MCF 10A (cell line): ENCODE measurements around the gene SCGB2B2. TPM values are rescaled to one million over a fixed set of nuclear protein-coding genes. Genes with fewer than 3 reads are reported as not detected.

Source experiments
- Bru-seq: library from RNA; stranded (reverse); fragments of 400-500 nt; gene quantifications from one replicate; lab custom pipeline; 2021; lab: Mats Ljungman, UMichigan
- BruChase-seq, 2 experiments: library from RNA; stranded (reverse); fragments of 400-500 nt; gene quantifications; one replicate each; lab custom pipeline; 2021; lab: Mats Ljungman, UMichigan
- BruUV-seq: library from RNA; stranded (reverse); fragments of 400-500 nt; replicated peaks from 2 replicates; lab custom pipeline; 2021; lab: Mats Ljungman, UMichigan
- CTCF ChIA-PET: fragments of 300-600 bp; sonication (Branson Sonifier 250); formaldehyde crosslinking; extraction: SDS; loops from one replicate; lab custom pipeline; 2021; ENCODE audit warnings: antibody characterized with exemption, inconsistent platforms; lab: Yijun Ruan, JAX
- POLR2A ChIA-PET: fragments of 300-600, 350-650 bp; sonication (Branson Sonifier 250); formaldehyde crosslinking; extraction: SDS; loops from one replicate; lab custom pipeline; 2020; ENCODE audit warnings: antibody characterized with exemption, inconsistent platforms; lab: Yijun Ruan, JAX
- DNase-seq: peaks from one replicate; pipeline ENCODE4 v3.0.0-alpha.2; 2018; ENCODE audit not compliant: unreplicated experiment
- H3K27ac Mint-ChIP-seq: one replicate; pipeline ENCODE4 v1.8.0; 2022; ENCODE audit warnings: mild to moderate bottlenecking, low read depth, mixed read lengths; ENCODE audit not compliant: unreplicated experiment
- H3K27me3 Mint-ChIP-seq: one replicate; pipeline ENCODE4 v1.8.0; 2022; ENCODE audit warnings: mixed read lengths; ENCODE audit not compliant: insufficient read depth, unreplicated experiment
- H3K36me3 Mint-ChIP-seq: one replicate; pipeline ENCODE4 v1.8.0; 2022; ENCODE audit warnings: mild to moderate bottlenecking, moderate library complexity, mixed read lengths; ENCODE audit not compliant: insufficient read depth, unreplicated experiment
- H3K4me1 Mint-ChIP-seq: one replicate; pipeline ENCODE4 v1.8.0; 2022; ENCODE audit warnings: mixed read lengths; ENCODE audit not compliant: insufficient read depth, unreplicated experiment
- H3K4me3 Mint-ChIP-seq: one replicate; pipeline ENCODE4 v1.8.0; 2022; ENCODE audit warnings: mild to moderate bottlenecking, moderate library complexity, mixed read lengths; ENCODE audit not compliant: unreplicated experiment
- H3K9me3 Mint-ChIP-seq: one replicate; pipeline ENCODE4 v1.8.0; 2022; ENCODE audit warnings: mixed read lengths; ENCODE audit not compliant: unreplicated experiment
- intact Hi-C: fragments of 100-400 bp; cut with micrococcal nuclease; formaldehyde crosslinking; loops from 2 replicates; pipeline ENCODE4 v1.14.1; 2022
- long read RNA-seq: library from polyadenylated mRNA; stranded (forward); transcript quantifications from one replicate; pipeline ENCODE4 v2.0.0, GENCODE V29; 2022
- total RNA-seq: library from RNA; stranded (reverse); gene quantifications from 2 replicates; pipeline ENCODE4 v1.2.3, GENCODE V29; 2022
- TF ChIP-seq, protein P1 (sequence below): fragments of 200-600 bp; IDR thresholded peaks from one replicate; pipeline ENCODE4 v1.8.0; 2022; ENCODE audit warnings: antibody characterized with exemption, mild to moderate bottlenecking; ENCODE audit not compliant: unreplicated experiment

Gene SCGB2B2, protein sequence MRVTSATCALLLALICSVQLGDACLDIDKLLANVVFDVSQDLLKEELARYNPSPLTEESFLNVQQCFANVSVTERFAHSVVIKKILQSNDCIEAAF
- total RNA-seq (not detected in 2 replicates), Bru-seq, nascent RNA (percentile 28 among the genes with signal in this experiment), BruChase-seq, experiment 1, labeled RNA remaining after a 6-hour chase (percentile 36 among the genes with signal in this experiment), BruChase-seq, experiment 2, labeled RNA remaining after a 2-hour chase (percentile 34 among the genes with signal in this experiment)
- long read RNA-seq: 0 reads

DNA sequence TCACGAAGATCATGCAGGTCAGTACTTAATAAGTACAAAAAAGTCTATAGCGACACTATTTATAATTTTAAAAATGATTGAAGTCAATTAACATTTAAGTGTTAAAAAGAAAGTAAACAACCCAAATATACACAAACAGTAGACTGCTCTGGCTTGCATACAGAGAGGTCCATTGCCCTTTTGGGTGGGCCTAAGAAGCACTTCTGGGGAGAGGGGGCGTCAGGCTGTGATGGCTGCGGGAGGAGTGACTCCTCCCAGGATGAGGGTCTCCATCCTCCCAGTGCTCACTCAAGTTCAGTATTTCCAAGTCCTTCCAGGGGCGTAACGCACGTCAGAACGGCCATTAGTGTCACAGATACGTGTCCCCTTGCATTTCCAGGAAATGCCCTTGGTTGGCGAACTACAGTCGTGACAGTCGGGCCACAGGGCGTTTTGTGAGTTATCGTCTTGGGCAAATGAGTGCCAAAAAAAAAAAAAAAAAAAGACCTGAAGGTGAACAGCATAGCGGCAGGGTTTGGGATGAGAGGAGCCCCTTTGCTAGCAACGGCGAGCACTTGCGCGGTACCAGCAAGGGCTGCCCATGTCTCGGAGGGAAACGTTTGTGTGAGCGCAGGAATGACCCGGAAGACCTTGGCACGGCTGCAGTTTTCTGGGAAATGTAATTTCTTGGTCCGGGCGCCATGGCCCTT is at the start of gene SCGB2B2:
Gene SCGB2B2 (minus strand): TSS at position 463 of the 689 bp plus-strand sequence. CDS start 82,596 bp downstream, outside the sequence.
- DNase-seq: no peak
- no peaks in the 10 kb centered on the region for H3K4me1 Mint-ChIP-seq
- intact Hi-C loops: no loop called here
- peak within 1 kb of the TSS; percentile 78 for H3K4me3 Mint-ChIP-seq
- BruUV-seq: TSS peak; percentile 37
- H3K36me3 Mint-ChIP-seq: peaks cover 11% of the 10 kb centered on the region
- POLR2A ChIA-PET: no interaction called here
- peaks cover 36% of the 10 kb centered on the region for H3K9me3 Mint-ChIP-seq
- CTCF ChIA-PET: interaction anchor here (0.7 kb wide), 1 partner anchor 37 kb away, joined by 3 read pairs; no protein-coding TSS in a partner anchor
- no peaks in the 10 kb centered on the region for H3K27me3 Mint-ChIP-seq
- TF ChIP-seq, protein P1, sequence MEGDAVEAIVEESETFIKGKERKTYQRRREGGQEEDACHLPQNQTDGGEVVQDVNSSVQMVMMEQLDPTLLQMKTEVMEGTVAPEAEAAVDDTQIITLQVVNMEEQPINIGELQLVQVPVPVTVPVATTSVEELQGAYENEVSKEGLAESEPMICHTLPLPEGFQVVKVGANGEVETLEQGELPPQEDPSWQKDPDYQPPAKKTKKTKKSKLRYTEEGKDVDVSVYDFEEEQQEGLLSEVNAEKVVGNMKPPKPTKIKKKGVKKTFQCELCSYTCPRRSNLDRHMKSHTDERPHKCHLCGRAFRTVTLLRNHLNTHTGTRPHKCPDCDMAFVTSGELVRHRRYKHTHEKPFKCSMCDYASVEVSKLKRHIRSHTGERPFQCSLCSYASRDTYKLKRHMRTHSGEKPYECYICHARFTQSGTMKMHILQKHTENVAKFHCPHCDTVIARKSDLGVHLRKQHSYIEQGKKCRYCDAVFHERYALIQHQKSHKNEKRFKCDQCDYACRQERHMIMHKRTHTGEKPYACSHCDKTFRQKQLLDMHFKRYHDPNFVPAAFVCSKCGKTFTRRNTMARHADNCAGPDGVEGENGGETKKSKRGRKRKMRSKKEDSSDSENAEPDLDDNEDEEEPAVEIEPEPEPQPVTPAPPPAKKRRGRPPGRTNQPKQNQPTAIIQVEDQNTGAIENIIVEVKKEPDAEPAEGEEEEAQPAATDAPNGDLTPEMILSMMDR: no peak
- peak within 1 kb of the TSS; percentile 92 for H3K27ac Mint-ChIP-seq

DNA sequence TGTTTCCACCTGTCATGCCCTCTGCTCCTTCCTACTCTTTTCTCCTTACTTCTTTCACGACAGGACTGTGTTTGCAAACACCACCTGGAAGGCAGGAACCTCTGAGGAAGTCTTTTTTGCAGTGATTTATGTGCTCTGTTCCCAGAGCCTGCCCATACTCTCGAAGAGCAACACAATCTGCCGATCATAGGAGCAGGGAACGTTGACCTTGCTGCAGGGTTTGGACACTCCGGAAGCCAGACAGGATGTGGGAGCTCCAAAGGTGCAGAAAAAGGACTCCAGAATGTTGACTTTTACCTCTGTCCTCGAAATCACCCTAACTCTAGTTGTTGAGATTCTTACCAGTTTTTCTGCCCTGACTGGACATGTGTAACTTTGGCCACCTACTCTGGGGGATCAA is 48.4 kb upstream of the SCGB2B2 start:
- ChIA-PET POLR2A (no interaction called here), CTCF (interaction anchor here (0.5 to 1.5 kb wide), 3 partner anchors 13 to 508 kb away, joined by 4 to 8 read pairs (median 5); no protein-coding TSS in a partner anchor)
- TF ChIP-seq, protein P1: no peak
- no TSS peak for BruUV-seq
- H3K4me1 Mint-ChIP-seq: no peaks in the 10 kb centered on the region
- DNase-seq: no peak
- H3K27ac Mint-ChIP-seq: no peak overlapping the region
- no peaks in the 10 kb centered on the region for H3K9me3 Mint-ChIP-seq
- no peak overlapping the region for H3K4me3 Mint-ChIP-seq
- H3K27me3 Mint-ChIP-seq: peaks cover 37% of the 10 kb centered on the region
- no peaks in the 10 kb centered on the region for H3K36me3 Mint-ChIP-seq
- intact Hi-C loops: no loop called here

DNA sequence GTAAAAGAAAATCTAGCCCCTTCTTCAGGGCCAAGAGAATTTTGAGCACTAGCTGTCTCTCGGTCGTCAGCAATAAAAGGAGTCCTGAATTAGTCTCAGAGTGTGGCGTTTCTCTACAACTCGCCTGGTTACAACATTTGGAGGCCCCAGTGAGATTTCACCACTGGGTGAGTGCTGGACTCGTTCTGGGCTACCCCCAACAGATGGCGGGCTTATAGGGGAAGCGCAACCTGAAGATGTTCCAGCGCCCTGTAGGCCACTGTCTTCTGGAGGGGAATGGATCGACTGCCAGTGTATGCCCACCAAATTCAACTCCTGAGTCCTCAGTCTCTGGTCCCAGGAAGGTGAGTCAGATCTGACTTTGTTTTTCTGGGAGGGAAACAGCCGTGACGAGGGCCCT is 45.4 kb upstream of the SCGB2B2 start:
- POLR2A ChIA-PET: interaction anchor here (1.0 kb wide), 1 partner anchor 204 kb away, joined by 3 read pairs; the partner anchor contains the start of gene ZNF30
- BruUV-seq: no TSS peak
- no peaks in the 10 kb centered on the region for H3K9me3 Mint-ChIP-seq

More for the DNA sequence above, 45.4 kb upstream of the SCGB2B2 start:
- no peaks in the 10 kb centered on the region for H3K4me1 Mint-ChIP-seq
- H3K27me3 Mint-ChIP-seq: peaks cover 37% of the 10 kb centered on the region
- CTCF ChIA-PET: interaction anchor here (0.6 to 0.8 kb wide), 2 partner anchors 251 to 368 kb away, joined by 3 read pairs; no protein-coding TSS in a partner anchor
- H3K36me3 Mint-ChIP-seq: no peaks in the 10 kb centered on the region
- no peak overlapping the region for H3K4me3 Mint-ChIP-seq
- no peak for DNase-seq
- TF ChIP-seq, protein P1: no peak
- H3K27ac Mint-ChIP-seq: no peak overlapping the region
- intact Hi-C loops: no loop called here
